Breast epithelium (tissue), 4 donors: ENCODE results near the gene ADGRF3. TPM values are rescaled to one million over a fixed set of nuclear protein-coding genes. Genes with fewer than 3 reads are reported as not detected.

Source experiments
- DNase-seq, 2 donors: peaks; one replicate each; pipeline ENCODE4 v3.0.0-alpha.2; 2019; ENCODE audit warnings: low spot score in 2 of 2
- H3K27ac ChIP-seq, 2 donors: fragments of 200-600 bp; sonication (generic) in 1 of 2; one replicate each; pipeline ENCODE4 v1.5.1; 2016 to 2019; ENCODE audit warnings: mild to moderate bottlenecking in 1 of 2
- H3K27me3 ChIP-seq, 2 donors: fragments of 200-600 bp; sonication (generic) in 1 of 2; one replicate each; pipeline versions ENCODE4 v1.5.1 to v1.6.0; 2017 to 2019; ENCODE audit warnings: control low read depth in 1 of 2, mild to moderate bottlenecking in 1 of 2
- H3K36me3 ChIP-seq: fragments of 200-600 bp; one replicate; pipeline ENCODE4 v1.5.1; 2019
- H3K4me1 ChIP-seq, 2 donors: fragments of 200-600 bp; sonication (generic); one replicate each; pipeline ENCODE4 v1.5.1; 2016 to 2019; ENCODE audit warnings: control low read depth in 1 of 2
- H3K4me3 ChIP-seq, 3 donors: fragments of 200-600 bp; sonication (generic); 1 replicate in 2 of 3; 2 replicates in 1 of 3; pipeline ENCODE4 v1.5.1; 2016 to 2019; ENCODE audit warnings: mild to moderate bottlenecking in 3 of 3, moderate library complexity in 2 of 3
- H3K9me3 ChIP-seq, 2 donors: fragments of 200-600 bp; sonication (generic) in 1 of 2; one replicate each; pipeline ENCODE4 v1.5.1; 2016 to 2019; ENCODE audit warnings: control low read depth in 1 of 2
- POLR2A ChIP-seq: fragments of 450-650 bp; IDR thresholded peaks from one replicate; pipeline ENCODE4 v1.6.1; 2016; ENCODE audit warnings: antibody characterized with exemption, mild to moderate bottlenecking, moderate library complexity
- POLR2AphosphoS5 ChIP-seq, 3 donors: sonication (generic); formaldehyde crosslinking; IDR thresholded peaks; one replicate each; pipeline ENCODE4 v1.6.1; 2017; ENCODE audit warnings: antibody characterized with exemption in 3 of 3
- intact Hi-C: fragments of 100-400 bp; cut with DNase I; formaldehyde crosslinking; loops from one replicate; pipeline ENCODE4 v1.15.1; 2023; ENCODE audit warnings: low total_unique reads
- total RNA-seq, 3 donors: library from RNA; depleted of rRNA; stranded (reverse); fragments of >200 nt; gene quantifications; one replicate each; pipeline ENCODE4 v1.1.0, GENCODE V29; 2016
- TF ChIP-seq, protein P1 (sequence below), 3 donors: fragments of 450-650 bp; IDR thresholded peaks; one replicate each; pipeline ENCODE4 v1.5.1; 2016 to 2017; ENCODE audit warnings: antibody characterized with exemption in 3 of 3, mild to moderate bottlenecking in 3 of 3, moderate library complexity in 3 of 3

ADGRF3 gene
- total RNA-seq, 3 donors from 2014 or later, result under 0.01 TPM; not detected in 2

DNA sequence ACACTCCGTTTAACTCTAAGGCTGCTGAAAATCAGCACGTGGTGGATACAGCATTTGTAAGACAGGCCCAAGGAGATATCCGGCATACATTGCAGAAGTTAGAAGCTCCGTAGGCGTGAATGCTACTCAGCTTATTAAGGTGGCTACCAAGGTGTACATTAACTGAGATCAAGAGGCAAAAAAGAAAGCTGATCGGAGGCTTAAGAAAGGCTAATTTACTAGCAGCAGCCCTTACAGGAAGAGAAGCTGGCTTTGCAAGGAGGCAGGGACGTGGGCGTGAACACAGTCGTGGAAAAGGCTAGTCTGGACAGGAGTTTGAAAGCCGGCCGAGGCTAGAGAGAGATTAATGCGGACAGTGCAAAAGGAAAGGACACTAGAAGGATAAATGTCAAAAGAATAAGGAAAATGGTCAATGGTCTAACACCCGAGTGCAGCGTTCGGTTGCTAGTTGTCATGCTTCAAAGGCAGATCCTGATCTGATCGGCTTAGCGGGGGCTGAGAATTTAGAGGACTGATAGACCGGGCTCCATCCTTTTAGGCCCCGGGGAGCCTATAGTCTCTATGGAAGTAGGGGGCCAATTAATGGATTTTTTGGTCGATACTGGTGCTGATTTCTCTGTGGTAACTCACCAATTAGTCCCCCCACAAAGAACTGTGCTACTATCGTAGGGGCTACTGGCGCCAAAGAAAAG, 46.2 kb downstream of the ADGRF3 start:
- H3K27me3 ChIP-seq, result no peaks in the 10 kb centered on the region
- H3K36me3 ChIP-seq, result no peaks in the 10 kb centered on the region
- no peaks in the 10 kb centered on the region for H3K9me3 ChIP-seq
- H3K4me3 ChIP-seq, result peak overlapping the region; percentile 56 to 65 (median 61)
- DNase-seq, result peak in 1 of 2 donors; percentile 66
- TF ChIP-seq POLR2AphosphoS5 (IDR thresholded peaks at IDR 0.05), result no peak
- no peak for TF ChIP-seq POLR2A
- TF ChIP-seq, protein P1, sequence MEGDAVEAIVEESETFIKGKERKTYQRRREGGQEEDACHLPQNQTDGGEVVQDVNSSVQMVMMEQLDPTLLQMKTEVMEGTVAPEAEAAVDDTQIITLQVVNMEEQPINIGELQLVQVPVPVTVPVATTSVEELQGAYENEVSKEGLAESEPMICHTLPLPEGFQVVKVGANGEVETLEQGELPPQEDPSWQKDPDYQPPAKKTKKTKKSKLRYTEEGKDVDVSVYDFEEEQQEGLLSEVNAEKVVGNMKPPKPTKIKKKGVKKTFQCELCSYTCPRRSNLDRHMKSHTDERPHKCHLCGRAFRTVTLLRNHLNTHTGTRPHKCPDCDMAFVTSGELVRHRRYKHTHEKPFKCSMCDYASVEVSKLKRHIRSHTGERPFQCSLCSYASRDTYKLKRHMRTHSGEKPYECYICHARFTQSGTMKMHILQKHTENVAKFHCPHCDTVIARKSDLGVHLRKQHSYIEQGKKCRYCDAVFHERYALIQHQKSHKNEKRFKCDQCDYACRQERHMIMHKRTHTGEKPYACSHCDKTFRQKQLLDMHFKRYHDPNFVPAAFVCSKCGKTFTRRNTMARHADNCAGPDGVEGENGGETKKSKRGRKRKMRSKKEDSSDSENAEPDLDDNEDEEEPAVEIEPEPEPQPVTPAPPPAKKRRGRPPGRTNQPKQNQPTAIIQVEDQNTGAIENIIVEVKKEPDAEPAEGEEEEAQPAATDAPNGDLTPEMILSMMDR (IDR thresholded peaks at IDR 0.05), result no peak
- H3K4me1 ChIP-seq, result peaks cover 4 to 5% of the 10 kb centered on the region in 2 donors
- intact Hi-C loops, result no loop called here
- peak overlapping the region; percentile 87 to 92 for H3K27ac ChIP-seq

GRCh38 chr2:26299471-26300101, 47.0 kb downstream of the ADGRF3 start:
- H3K27me3 ChIP-seq, result no peaks in the 10 kb centered on the region
- TF ChIP-seq POLR2A (no peak), POLR2AphosphoS5 (IDR thresholded peaks at IDR 0.05) (no peak)
- TF ChIP-seq, protein P1 (IDR thresholded peaks at IDR 0.05), result no peak
- peak overlapping the region; percentile 56 to 65 (median 61) for H3K4me3 ChIP-seq
- no peaks in the 10 kb centered on the region for H3K9me3 ChIP-seq
- intact Hi-C loops, result no loop called here
- H3K36me3 ChIP-seq, result no peaks in the 10 kb centered on the region
- DNase-seq, result no peak
- peaks cover 4 to 5% of the 10 kb centered on the region in 2 donors for H3K4me1 ChIP-seq
- peak overlapping the region; percentile 87 to 92 for H3K27ac ChIP-seq

- peak overlapping the region; percentile 56 to 65 (median 61) for H3K4me3 ChIP-seq
- peak in 1 of 2 donors; percentile 61 for DNase-seq
- H3K36me3 ChIP-seq, result no peaks in the 10 kb centered on the region
- H3K27ac ChIP-seq, result peak overlapping the region; percentile 87 to 92
- H3K9me3 ChIP-seq, result no peaks in the 10 kb centered on the region
- peaks cover 4 to 5% of the 10 kb centered on the region in 2 donors for H3K4me1 ChIP-seq
- TF ChIP-seq, protein P1 (IDR thresholded peaks at IDR 0.05), result no peak
- peak in 2 of 3 donors; percentile 6 to 19 for TF ChIP-seq POLR2AphosphoS5 (IDR thresholded peaks at IDR 0.05)
- TF ChIP-seq POLR2A, result no peak
- intact Hi-C loops, result no loop called here
- H3K27me3 ChIP-seq, result no peaks in the 10 kb centered on the region
These were observed 47.8 kb downstream of the ADGRF3 start for GRCh38 chr2:26298638-26299393.

DNA sequence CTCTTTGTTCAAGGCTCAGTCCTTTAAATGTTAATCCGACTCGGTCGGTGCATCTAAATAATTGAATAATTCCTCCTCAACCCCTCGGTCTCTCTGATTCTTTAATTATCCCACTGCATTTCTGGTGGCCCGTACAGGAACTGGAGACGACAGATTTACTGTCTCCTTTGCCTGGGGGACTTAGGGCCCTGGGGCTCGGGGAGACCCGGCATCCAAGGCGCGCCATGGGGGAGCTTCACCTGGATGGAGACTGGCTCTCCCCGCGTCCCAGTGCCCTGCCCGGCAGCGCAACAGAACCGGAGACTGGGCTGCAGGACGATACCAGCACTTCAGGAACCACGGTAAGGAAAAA, 48.3 kb downstream of the ADGRF3 start:
- H3K4me3 ChIP-seq, result peak overlapping the region; percentile 56 to 65 (median 61)
- intact Hi-C loops, result no loop called here
- H3K9me3 ChIP-seq, result no peaks in the 10 kb centered on the region
- H3K27me3 ChIP-seq, result no peaks in the 10 kb centered on the region
- TF ChIP-seq POLR2AphosphoS5 (IDR thresholded peaks at IDR 0.05) (no peak), POLR2A (no peak)
- TF ChIP-seq, protein P1 (IDR thresholded peaks at IDR 0.05), result no peak
- H3K36me3 ChIP-seq, result no peaks in the 10 kb centered on the region
- H3K27ac ChIP-seq, result peak overlapping the region; percentile 87 to 92
- no peak for DNase-seq
- peaks cover 4 to 5% of the 10 kb centered on the region in 2 donors for H3K4me1 ChIP-seq
